AG04450 (cell line): ENCODE data around the gene CNTROB. TPM values are rescaled to one million over a fixed set of nuclear protein-coding genes. Genes with fewer than 3 reads are reported as not detected.

Experiments used
- CTCF ChIA-PET: fragments of 300-600, 350-600 bp; formaldehyde crosslinking; extraction: SDS; loops from one replicate; lab custom pipeline; 2022; ENCODE audit warnings: antibody characterized with exemption, inconsistent platforms; lab: Charles Lee
- POLR2A ChIA-PET: fragments of 350-600 bp; formaldehyde crosslinking; extraction: SDS; loops from one replicate; lab custom pipeline; 2021; ENCODE audit warnings: antibody characterized with exemption, inconsistent platforms; lab: Yijun Ruan, JAX
- DNase-seq: peaks from one replicate; pipeline ENCODE4 v3.0.0-alpha.2; 2011; ENCODE audit warnings: low read depth, low spot score
- H3K27ac ChIP-seq: one replicate; pipeline ENCODE4 v1.5.1; 2012; ENCODE audit warnings: low read depth, low read length, control low read depth
- H3K27me3 ChIP-seq: one replicate; pipeline ENCODE4 v1.6.0; 2012; ENCODE audit warnings: low read length; ENCODE audit not compliant: control insufficient read depth, insufficient read depth
- H3K4me3 ChIP-seq: 2 replicates; pipeline ENCODE4 v1.5.1; 2011; ENCODE audit warnings: mild to moderate bottlenecking, low read depth, low read length, control low read depth
- H3K9me3 ChIP-seq: 2 replicates; pipeline ENCODE4 v1.5.1; 2012; ENCODE audit warnings: low read length; ENCODE audit not compliant: control insufficient read depth, insufficient read depth
- CTCF ChIP-seq: IDR thresholded peaks from 2 replicates; pipeline ENCODE4 v1.5.1; 2011; ENCODE audit warnings: low read depth, low read length, control low read depth, inconsistent platforms
- polyA plus RNA-seq: library from polyadenylated mRNA; depleted of rRNA; stranded (reverse); fragments of >200 nt; gene quantifications from 2 replicates; pipeline ENCODE4 v1.2.3, GENCODE V29; 2011; rRNA removed
- small RNA-seq: library from RNA; depleted of rRNA; stranded (forward); fragments of <200 nt; gene quantifications from one replicate; pipeline ENCODE3, GENCODE V24; 2012; ENCODE audit warnings: low read depth; ENCODE audit not compliant: insufficient read length

CNTROB gene
- polyA plus RNA-seq, 1 experiment, result 11.3 TPM

- H3K27me3 ChIP-seq, result peaks cover 16% of the 10 kb centered on the region
- no peak overlapping the region for H3K27ac ChIP-seq
- ChIA-PET POLR2A (no interaction called here), CTCF (interaction anchor here (0.9 to 1.5 kb wide), 5 partner anchors 20 to 378 kb away, joined by 3 to 6 read pairs (median 3); no protein-coding TSS in a partner anchor)
- H3K4me3 ChIP-seq, result no peak overlapping the region
- H3K9me3 ChIP-seq, result no peaks in the 10 kb centered on the region; the same call in 1 of the 2 replicates
- DNase-seq, result no peak
- TF ChIP-seq CTCF, result no peak
These were observed 60.9 kb downstream of the CNTROB start for GRCh38 chr17:7992924-7993323.

- ChIA-PET CTCF (interaction anchor here (1.3 to 1.5 kb wide), 2 partner anchors 21 to 47 kb away, joined by 4 to 6 read pairs; no protein-coding TSS in a partner anchor), POLR2A (no interaction called here)
These were observed 62.1 kb downstream of the CNTROB start for GRCh38 chr17:7993972-7994589.

GRCh38 chr17:7995724-7996123 lies 63.7 kb downstream of the CNTROB start:
- no peak overlapping the region for H3K27ac ChIP-seq
- POLR2A ChIA-PET, result no interaction called here
- H3K4me3 ChIP-seq, result no peak overlapping the region
- CTCF ChIA-PET, result interaction anchor here (1.2 to 1.3 kb wide), 2 partner anchors 65 to 132 kb away, joined by 3 read pairs; no protein-coding TSS in a partner anchor
- TF ChIP-seq CTCF, result no peak
- DNase-seq, result no peak
- peaks cover 25% of the 10 kb centered on the region for H3K27me3 ChIP-seq
- no peaks in the 10 kb centered on the region; the same call in 1 of the 2 replicates for H3K9me3 ChIP-seq

More at GRCh38 chr17:7993972-7994589, 62.1 kb downstream of the CNTROB start:
- no peaks in the 10 kb centered on the region; the same call in 1 of the 2 replicates for H3K9me3 ChIP-seq
- no peak overlapping the region for H3K4me3 ChIP-seq
- no peak for DNase-seq
- H3K27me3 ChIP-seq, result peaks cover 21% of the 10 kb centered on the region
- no peak for TF ChIP-seq CTCF
- H3K27ac ChIP-seq, result no peak overlapping the region

GRCh38 chr17:7997186-7997585 lies 65.2 kb downstream of the CNTROB start:
- no peak overlapping the region for H3K4me3 ChIP-seq
- CTCF ChIA-PET, result interaction anchor here (0.5 to 1.7 kb wide), 11 partner anchors 9 to 254 kb away, joined by 3 to 11 read pairs (median 5); no protein-coding TSS in a partner anchor
- peaks cover 36% of the 10 kb centered on the region for H3K27me3 ChIP-seq
- no peaks in the 10 kb centered on the region; the same call in 1 of the 2 replicates for H3K9me3 ChIP-seq
- POLR2A ChIA-PET, result interaction anchor here (0.6 kb wide), 1 partner anchor 160 kb away, joined by 3 read pairs; no protein-coding TSS in a partner anchor
- H3K27ac ChIP-seq, result no peak overlapping the region
- no peak for DNase-seq
- peak; percentile 55 for TF ChIP-seq CTCF

Small RNA genes within 50 kb of the gene (small RNA-seq; reads per million reads assigned to genes)
- gene SCARNA21, result 1.6 reads per million

Other genes starting within 250 kb of the CNTROB start
- gene TP53, start 244.7 kb upstream of the CNTROB start, polyA plus RNA-seq, result 40.7 and 48.9 TPM in 2 replicates
- gene WRAP53, start 243.7 kb upstream of the CNTROB start, polyA plus RNA-seq, result 4.1 and 4.5 TPM in 2 replicates
- gene EFNB3, start 227.0 kb upstream of the CNTROB start, polyA plus RNA-seq, result 7.2 and 7.7 TPM in 2 replicates
- 0.04 and 0.06 TPM in 2 replicates for gene DNAH2, start 214.5 kb upstream of the CNTROB start, polyA plus RNA-seq
- gene KDM6B, start 98.0 kb upstream of the CNTROB start, polyA plus RNA-seq, result 2.0 and 2.4 TPM in 2 replicates
- gene TMEM88, start 77.1 kb upstream of the CNTROB start, polyA plus RNA-seq, result 0.29 and 0.45 TPM in 2 replicates
- 49.3 and 59.0 TPM in 2 replicates for gene NAA38, start 74.6 kb upstream of the CNTROB start, polyA plus RNA-seq
- 6.9 and 8.1 TPM in 2 replicates for gene CYB5D1, start 74.2 kb upstream of the CNTROB start, polyA plus RNA-seq
- 50.0 and 68.6 TPM in 2 replicates for gene CHD3, start 43.4 kb upstream of the CNTROB start, polyA plus RNA-seq
- gene RNF227, start 15.9 kb upstream of the CNTROB start, polyA plus RNA-seq, result 1.3 and 1.4 TPM in 2 replicates
- gene KCNAB3, start 2.4 kb upstream of the CNTROB start, polyA plus RNA-seq, result 2.2 and 3.1 TPM in 2 replicates
- gene TRAPPC1, start 260 bp upstream of the CNTROB start, polyA plus RNA-seq, result 202 and 227 TPM in 2 replicates
- gene GUCY2D, start 70.4 kb downstream of the CNTROB start, polyA plus RNA-seq, result not detected in 2 replicates
- not detected in 2 replicates for gene ALOX15B, start 106.9 kb downstream of the CNTROB start, polyA plus RNA-seq
- not detected in 2 replicates for gene ALOX12B, start 155.5 kb downstream of the CNTROB start, polyA plus RNA-seq
- 0.04 and 0.05 TPM in 2 replicates for gene ALOXE3, start 186.3 kb downstream of the CNTROB start, polyA plus RNA-seq
- not detected in 2 replicates for gene HES7, start 191.9 kb downstream of the CNTROB start, polyA plus RNA-seq
- 3.1 and 5.5 TPM in 2 replicates for gene PER1, start 220.2 kb downstream of the CNTROB start, polyA plus RNA-seq
- 20.8 and 24.3 TPM in 2 replicates for gene VAMP2, start 230.7 kb downstream of the CNTROB start, polyA plus RNA-seq
- gene TMEM107, start 244.2 kb downstream of the CNTROB start, polyA plus RNA-seq, result 8.7 and 9.6 TPM in 2 replicates